PC-3 (cell line): ENCODE measurements around the gene LCAT.
"Not testable (repeated sequence)": the region's sequence is repeated elsewhere in the genome, so short reads cannot be mapped to it uniquely, and the experiment has no call there.

Experiments used
- EZH2 ChIP-seq: fragments of 300-600 bp; sonication (generic); IDR thresholded peaks from one replicate; pipeline ENCODE4 v1.6.1; 2017; ENCODE audit warnings: antibody characterized with exemption, mild to moderate bottlenecking, low read length; ENCODE audit not compliant: unreplicated experiment
- TF ChIP-seq, protein P1 (sequence below): fragments of 300-600 bp; sonication (generic); conservative IDR thresholded peaks from 2 replicates; pipeline ENCODE4 v1.5.1; 2017; ENCODE audit warnings: antibody characterized with exemption, low read depth, mild to moderate bottlenecking, low read length

DNA sequence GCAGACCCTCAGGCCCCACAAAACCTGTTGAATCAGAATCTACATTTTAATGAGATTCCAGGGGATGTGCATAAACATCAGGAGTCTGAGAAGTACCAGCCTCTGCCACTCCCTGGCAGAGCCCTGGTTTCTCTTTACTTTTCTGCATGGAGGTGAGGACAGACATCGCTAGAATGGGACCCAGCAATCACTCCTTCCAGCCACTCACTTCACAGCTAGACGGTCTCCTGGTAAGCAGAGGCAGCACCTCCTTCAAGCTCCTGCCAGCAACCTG is 28.5 kb downstream of the LCAT start:
- TF ChIP-seq EZH2, result not testable (repeated sequence)
- TF ChIP-seq, protein P1, sequence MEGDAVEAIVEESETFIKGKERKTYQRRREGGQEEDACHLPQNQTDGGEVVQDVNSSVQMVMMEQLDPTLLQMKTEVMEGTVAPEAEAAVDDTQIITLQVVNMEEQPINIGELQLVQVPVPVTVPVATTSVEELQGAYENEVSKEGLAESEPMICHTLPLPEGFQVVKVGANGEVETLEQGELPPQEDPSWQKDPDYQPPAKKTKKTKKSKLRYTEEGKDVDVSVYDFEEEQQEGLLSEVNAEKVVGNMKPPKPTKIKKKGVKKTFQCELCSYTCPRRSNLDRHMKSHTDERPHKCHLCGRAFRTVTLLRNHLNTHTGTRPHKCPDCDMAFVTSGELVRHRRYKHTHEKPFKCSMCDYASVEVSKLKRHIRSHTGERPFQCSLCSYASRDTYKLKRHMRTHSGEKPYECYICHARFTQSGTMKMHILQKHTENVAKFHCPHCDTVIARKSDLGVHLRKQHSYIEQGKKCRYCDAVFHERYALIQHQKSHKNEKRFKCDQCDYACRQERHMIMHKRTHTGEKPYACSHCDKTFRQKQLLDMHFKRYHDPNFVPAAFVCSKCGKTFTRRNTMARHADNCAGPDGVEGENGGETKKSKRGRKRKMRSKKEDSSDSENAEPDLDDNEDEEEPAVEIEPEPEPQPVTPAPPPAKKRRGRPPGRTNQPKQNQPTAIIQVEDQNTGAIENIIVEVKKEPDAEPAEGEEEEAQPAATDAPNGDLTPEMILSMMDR, result not testable (repeated sequence)
